Stimulated activated CD8-positive, alpha-beta memory T cell treated with anti-CD3 and anti-CD28 coated beads, Interleukin-4, amount 100 ng/mL, for 4 hours (primary cell): ENCODE measurements around the gene RIMS3.

ENCODE experiments used
- DNase-seq, 2 donors: peaks; one replicate each; pipeline ENCODE4 v3.0.0-alpha.2; 2020; ENCODE audit warnings: low read depth in 2 of 2, low spot score in 1 of 2

The RIMS3 gene

GRCh38 chr1:40691538-40692428 is 26.3 kb upstream of the RIMS3 start, which contains the start of gene NFYC:
TSS of gene NFYC (plus strand) at chr1:40691704. CDS start at chr1:40738844, 47,140 bp downstream.
- peak; percentile 82 to 90 for DNase-seq

GRCh38 chr1:40690771-40691537 is 25.5 kb upstream of the RIMS3 start:
- no peak for DNase-seq

- DNase-seq = no peak
Observed at GRCh38 chr1:40689737-40690136, 24.3 kb upstream of the RIMS3 start.

- DNase-seq = no peak
Observed at GRCh38 chr1:40687661-40688060, 22.2 kb upstream of the RIMS3 start.

- DNase-seq = no peak
Observed at GRCh38 chr1:40687059-40687458, 21.6 kb upstream of the RIMS3 start.

- DNase-seq = no peak
Observed at GRCh38 chr1:40684669-40685068, 19.2 kb upstream of the RIMS3 start.

GRCh38 chr1:40679165-40679953 is 13.9 kb upstream of the RIMS3 start:
- no peak for DNase-seq

GRCh38 chr1:40676501-40676900 is 11.0 kb upstream of the RIMS3 start:
- no peak for DNase-seq

- DNase-seq = no peak
Observed at GRCh38 chr1:40673452-40673851, 8.0 kb upstream of the RIMS3 start.

- peak; percentile 65 to 76 for DNase-seq
Observed at GRCh38 chr1:40668769-40669525, 3.5 kb upstream of the RIMS3 start.

GRCh38 chr1:40664791-40665190 is 691 bp downstream of the RIMS3 start:
- DNase-seq = no peak

GRCh38 chr1:40664167-40664537 is 1.3 kb downstream of the RIMS3 start:
- DNase-seq = no peak

GRCh38 chr1:40663324-40664166 is 1.9 kb downstream of the RIMS3 start:
- no peak for DNase-seq

GRCh38 chr1:40662864-40663263 is 2.6 kb downstream of the RIMS3 start:
- no peak for DNase-seq

- DNase-seq = no peak
Observed at GRCh38 chr1:40662151-40662550, 3.3 kb downstream of the RIMS3 start.

GRCh38 chr1:40661678-40662077 is 3.8 kb downstream of the RIMS3 start:
- DNase-seq = no peak

- no peak for DNase-seq
Observed at GRCh38 chr1:40659649-40659947, 5.9 kb downstream of the RIMS3 start.

- no peak for DNase-seq
Observed at GRCh38 chr1:40658751-40659648, 6.5 kb downstream of the RIMS3 start.

- no peak for DNase-seq
Observed at GRCh38 chr1:40657046-40657445, 8.4 kb downstream of the RIMS3 start.
